Breast epithelium (tissue), 4 donors: ENCODE data around the gene THTPA. TPM values are rescaled to one million over a fixed set of nuclear protein-coding genes. Genes with fewer than 3 reads are reported as not detected.
"Not testable (repeated sequence)": the region's sequence is repeated elsewhere in the genome, so short reads cannot be mapped to it uniquely, and the experiment has no call there.

Experiments used
- DNase-seq, 2 donors: peaks; one replicate each; pipeline ENCODE4 v3.0.0-alpha.2; 2019; ENCODE audit warnings: low spot score in 2 of 2
- H3K27ac ChIP-seq, 2 donors: fragments of 200-600 bp; sonication (generic) in 1 of 2; one replicate each; pipeline ENCODE4 v1.5.1; 2016 to 2019; ENCODE audit warnings: mild to moderate bottlenecking in 1 of 2
- H3K27me3 ChIP-seq, 2 donors: fragments of 200-600 bp; sonication (generic) in 1 of 2; one replicate each; pipeline versions ENCODE4 v1.5.1 to v1.6.0; 2017 to 2019; ENCODE audit warnings: control low read depth in 1 of 2, mild to moderate bottlenecking in 1 of 2
- H3K36me3 ChIP-seq: fragments of 200-600 bp; one replicate; pipeline ENCODE4 v1.5.1; 2019
- H3K4me1 ChIP-seq, 2 donors: fragments of 200-600 bp; sonication (generic); one replicate each; pipeline ENCODE4 v1.5.1; 2016 to 2019; ENCODE audit warnings: control low read depth in 1 of 2
- H3K4me3 ChIP-seq, 3 donors: fragments of 200-600 bp; sonication (generic); 1 replicate in 2 of 3; 2 replicates in 1 of 3; pipeline ENCODE4 v1.5.1; 2016 to 2019; ENCODE audit warnings: mild to moderate bottlenecking in 3 of 3, moderate library complexity in 2 of 3
- H3K9me3 ChIP-seq, 2 donors: fragments of 200-600 bp; sonication (generic) in 1 of 2; one replicate each; pipeline ENCODE4 v1.5.1; 2016 to 2019; ENCODE audit warnings: control low read depth in 1 of 2
- CTCF ChIP-seq, 3 donors: fragments of 450-650 bp; IDR thresholded peaks; one replicate each; pipeline ENCODE4 v1.5.1; 2016 to 2017; ENCODE audit warnings: antibody characterized with exemption in 3 of 3, mild to moderate bottlenecking in 3 of 3, moderate library complexity in 3 of 3
- POLR2A ChIP-seq: fragments of 450-650 bp; IDR thresholded peaks from one replicate; pipeline ENCODE4 v1.6.1; 2016; ENCODE audit warnings: antibody characterized with exemption, mild to moderate bottlenecking, moderate library complexity
- POLR2AphosphoS5 ChIP-seq, 3 donors: sonication (generic); formaldehyde crosslinking; IDR thresholded peaks; one replicate each; pipeline ENCODE4 v1.6.1; 2017; ENCODE audit warnings: antibody characterized with exemption in 3 of 3
- intact Hi-C: fragments of 100-400 bp; cut with DNase I; formaldehyde crosslinking; loops from one replicate; pipeline ENCODE4 v1.15.1; 2023; ENCODE audit warnings: low total_unique reads
- total RNA-seq, 3 donors: library from RNA; depleted of rRNA; stranded (reverse); fragments of >200 nt; gene quantifications; one replicate each; pipeline ENCODE4 v1.1.0, GENCODE V29; 2016

The THTPA gene
- total RNA-seq, 3 donors from 2014 or later = 13.6 to 22.1 (median 21.0) TPM

DNA sequence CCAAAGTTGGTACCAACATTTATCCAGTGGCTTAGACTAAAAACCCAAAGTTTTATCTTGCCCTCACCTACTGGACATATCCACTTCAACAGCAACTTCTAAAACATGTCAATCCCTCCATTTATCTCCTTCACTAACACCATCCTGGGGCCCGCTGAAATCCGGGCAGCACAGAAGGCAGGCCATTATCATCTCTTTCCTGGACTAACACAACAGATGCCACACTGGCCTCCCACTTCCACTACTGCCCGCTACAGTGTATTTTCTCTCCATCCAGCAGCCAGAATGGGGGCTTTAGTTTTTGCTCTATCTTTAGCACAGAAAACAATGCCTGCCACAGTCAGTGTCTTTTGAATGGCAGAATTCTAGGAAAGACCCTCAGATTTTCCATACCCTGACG is 20.1 kb upstream of the THTPA start:
- DNase-seq = no peak
- Histone ChIP-seq H3K27me3 (no peaks in the 10 kb centered on the region), H3K4me1 (no peaks in the 10 kb centered on the region), H3K27ac (no peak overlapping the region), H3K9me3 (no peaks in the 10 kb centered on the region), H3K4me3 (no peak overlapping the region), H3K36me3 (no peaks in the 10 kb centered on the region)
- intact Hi-C loops = no loop called here
- TF ChIP-seq POLR2A = no peak

DNA sequence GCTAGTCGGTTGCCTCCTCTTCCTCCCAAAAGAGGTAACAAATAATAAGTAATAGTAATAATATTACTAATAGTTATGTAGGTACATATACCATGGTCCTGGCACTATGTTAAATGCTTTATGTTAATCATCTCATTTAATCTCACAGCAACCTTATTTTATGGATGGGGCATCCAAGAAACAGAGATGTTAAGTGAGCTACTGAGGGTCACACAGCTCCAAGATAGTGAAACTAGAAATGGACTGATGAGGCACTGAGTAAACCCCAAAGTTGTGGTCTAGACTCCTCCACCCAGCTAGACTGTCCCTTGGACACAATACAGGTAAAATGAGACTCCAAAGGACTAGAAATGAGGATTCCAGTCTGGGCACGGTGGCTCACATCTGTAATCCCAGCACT is 19.6 kb upstream of the THTPA start:
- H3K4me3 ChIP-seq = no peak overlapping the region
- intact Hi-C loops = no loop called here
- no peak for DNase-seq
- no peaks in the 10 kb centered on the region for H3K36me3 ChIP-seq
- H3K4me1 ChIP-seq = no peaks in the 10 kb centered on the region
- no peak overlapping the region for H3K27ac ChIP-seq
- no peaks in the 10 kb centered on the region for H3K27me3 ChIP-seq
- TF ChIP-seq POLR2A = no peak
- TF ChIP-seq CTCF (IDR thresholded peaks at IDR 0.05) = no peak
- no peak for TF ChIP-seq POLR2AphosphoS5 (IDR thresholded peaks at IDR 0.05)
- H3K9me3 ChIP-seq = no peaks in the 10 kb centered on the region

DNA sequence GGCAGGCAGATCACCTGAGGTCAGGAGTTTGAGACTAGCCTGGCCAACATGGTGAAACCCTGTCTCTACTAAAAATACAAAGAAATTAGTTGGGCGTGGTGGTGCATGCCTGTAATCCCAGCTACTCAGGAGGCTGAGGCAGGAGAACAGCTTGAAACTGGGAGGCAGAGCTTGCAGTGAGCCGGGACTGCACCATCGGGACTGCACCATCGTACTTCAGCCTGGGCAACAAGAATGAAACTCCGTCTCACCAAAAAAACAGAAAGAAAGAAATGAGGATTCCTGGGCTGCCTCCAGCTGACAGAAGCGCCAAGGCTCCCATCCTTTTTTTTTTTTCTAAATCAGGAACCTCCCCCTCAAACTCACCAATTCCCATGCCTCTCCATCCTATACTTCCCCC is 19.2 kb upstream of the THTPA start:
- intact Hi-C loops, H3K4me1 ChIP-seq, DNase-seq, H3K36me3 ChIP-seq, H3K9me3 ChIP-seq, H3K4me3 ChIP-seq, H3K27me3 ChIP-seq, H3K27ac ChIP-seq: not testable (repeated sequence)

GRCh38 chr14:23537351-23538049 is 18.6 kb upstream of the THTPA start:
- intact Hi-C loops = no loop called here

DNA sequence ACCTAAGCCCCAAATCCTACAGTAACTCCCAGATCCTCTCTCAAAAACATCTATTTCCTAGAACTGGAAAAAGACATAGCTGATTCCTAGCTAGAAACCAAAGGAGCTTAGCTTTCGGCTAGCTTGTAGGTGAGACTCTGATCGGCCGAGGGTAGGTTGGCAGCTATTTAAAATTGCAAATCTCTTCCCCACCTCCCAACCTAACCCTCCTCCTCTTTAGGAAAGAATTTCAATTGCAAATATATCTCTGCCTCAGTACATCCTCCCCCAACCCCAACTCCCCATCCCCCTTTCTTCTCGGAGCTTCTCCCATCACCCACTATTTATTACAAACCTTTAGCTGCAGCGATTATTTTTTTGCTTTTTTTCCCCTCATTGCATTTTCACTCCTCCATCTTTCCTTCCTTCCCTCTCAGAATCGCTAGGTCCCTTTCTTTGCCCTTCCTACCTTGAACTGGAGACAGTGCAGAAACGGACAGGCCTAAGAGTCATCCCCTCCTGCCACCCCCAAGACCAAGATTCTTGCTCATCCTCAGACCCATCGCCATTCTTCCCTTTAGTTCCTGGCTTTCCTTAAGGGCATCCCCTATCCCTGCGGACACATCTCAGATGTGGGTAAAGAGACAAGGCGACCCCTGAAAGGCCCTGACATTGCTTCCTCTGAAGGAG is 17.9 kb upstream of the THTPA start:
- H3K4me1 ChIP-seq = no peaks in the 10 kb centered on the region

More at GRCh38 chr14:23537351-23538049, 18.6 kb upstream of the THTPA start:
- Histone ChIP-seq H3K36me3 (no peaks in the 10 kb centered on the region), H3K4me1 (no peaks in the 10 kb centered on the region), H3K27ac (no peak overlapping the region), H3K4me3 (no peak overlapping the region), H3K9me3 (no peaks in the 10 kb centered on the region), H3K27me3 (no peaks in the 10 kb centered on the region)
- no peak for TF ChIP-seq POLR2AphosphoS5 (IDR thresholded peaks at IDR 0.05)
- no peak for TF ChIP-seq POLR2A
- TF ChIP-seq CTCF (IDR thresholded peaks at IDR 0.05) = no peak
- DNase-seq = no peak

More for the DNA sequence above, 17.9 kb upstream of the THTPA start:
- H3K36me3 ChIP-seq = no peaks in the 10 kb centered on the region
- H3K27me3 ChIP-seq = no peaks in the 10 kb centered on the region
- no peaks in the 10 kb centered on the region for H3K9me3 ChIP-seq
- TF ChIP-seq POLR2A (no peak), CTCF (IDR thresholded peaks at IDR 0.05) (no peak), POLR2AphosphoS5 (IDR thresholded peaks at IDR 0.05) (no peak)
- no peak overlapping the region for H3K4me3 ChIP-seq
- intact Hi-C loops = no loop called here
- no peak for DNase-seq
- H3K27ac ChIP-seq = no peak overlapping the region
